AG09319 (cell line): Measurements from ENCODE around the gene JHY.

Experiments
- DNase-seq: peaks from one replicate; pipeline ENCODE4 v3.0.0-alpha.2; 2010; ENCODE audit warnings: low read depth; ENCODE audit errors: extremely low read depth
- TF ChIP-seq, protein P1 (sequence below): IDR thresholded peaks from 2 replicates; pipeline ENCODE4 v1.5.1; 2011; ENCODE audit warnings: low read depth, mild to moderate bottlenecking, inconsistent platforms, low read length, moderate library complexity

JHY gene

DNA sequence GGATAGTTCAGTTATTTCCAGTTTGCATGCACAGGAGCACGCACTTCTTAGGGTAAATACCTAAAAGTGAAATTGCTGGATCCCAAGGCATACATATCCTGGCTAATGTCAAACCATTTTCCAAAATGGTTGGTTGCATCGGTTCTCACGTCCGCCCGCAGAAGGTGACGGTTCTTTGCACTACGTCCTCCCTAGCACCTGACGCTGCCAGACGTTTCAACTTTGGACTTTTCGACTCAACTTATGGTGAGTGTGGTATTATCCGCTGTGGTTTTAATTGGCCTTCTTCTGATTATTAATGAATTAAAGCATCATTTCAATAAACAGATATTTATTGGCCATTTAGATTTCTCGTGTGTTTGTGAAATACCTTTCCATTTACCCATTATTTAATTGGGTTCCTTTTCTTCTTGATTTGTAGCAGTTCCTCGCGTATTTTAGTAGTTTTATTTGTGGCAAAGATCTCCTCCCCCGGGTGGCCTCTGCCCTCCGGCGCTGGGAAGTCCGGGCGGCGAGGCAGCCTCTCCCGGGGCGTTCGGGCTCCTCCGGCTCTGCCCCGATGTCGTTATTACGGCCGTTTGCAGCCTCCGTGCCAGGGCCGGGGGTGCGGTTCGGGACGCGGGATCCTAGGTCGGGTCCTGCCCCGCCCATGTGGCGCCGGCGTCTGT, at the start of gene JHY:
Gene JHY (plus strand): TSS at position 571 of the 668 bp plus-strand sequence. CDS start 3,091 bp downstream, outside the sequence.
- no peak for DNase-seq
- TF ChIP-seq, protein P1, sequence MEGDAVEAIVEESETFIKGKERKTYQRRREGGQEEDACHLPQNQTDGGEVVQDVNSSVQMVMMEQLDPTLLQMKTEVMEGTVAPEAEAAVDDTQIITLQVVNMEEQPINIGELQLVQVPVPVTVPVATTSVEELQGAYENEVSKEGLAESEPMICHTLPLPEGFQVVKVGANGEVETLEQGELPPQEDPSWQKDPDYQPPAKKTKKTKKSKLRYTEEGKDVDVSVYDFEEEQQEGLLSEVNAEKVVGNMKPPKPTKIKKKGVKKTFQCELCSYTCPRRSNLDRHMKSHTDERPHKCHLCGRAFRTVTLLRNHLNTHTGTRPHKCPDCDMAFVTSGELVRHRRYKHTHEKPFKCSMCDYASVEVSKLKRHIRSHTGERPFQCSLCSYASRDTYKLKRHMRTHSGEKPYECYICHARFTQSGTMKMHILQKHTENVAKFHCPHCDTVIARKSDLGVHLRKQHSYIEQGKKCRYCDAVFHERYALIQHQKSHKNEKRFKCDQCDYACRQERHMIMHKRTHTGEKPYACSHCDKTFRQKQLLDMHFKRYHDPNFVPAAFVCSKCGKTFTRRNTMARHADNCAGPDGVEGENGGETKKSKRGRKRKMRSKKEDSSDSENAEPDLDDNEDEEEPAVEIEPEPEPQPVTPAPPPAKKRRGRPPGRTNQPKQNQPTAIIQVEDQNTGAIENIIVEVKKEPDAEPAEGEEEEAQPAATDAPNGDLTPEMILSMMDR: no peak

DNA sequence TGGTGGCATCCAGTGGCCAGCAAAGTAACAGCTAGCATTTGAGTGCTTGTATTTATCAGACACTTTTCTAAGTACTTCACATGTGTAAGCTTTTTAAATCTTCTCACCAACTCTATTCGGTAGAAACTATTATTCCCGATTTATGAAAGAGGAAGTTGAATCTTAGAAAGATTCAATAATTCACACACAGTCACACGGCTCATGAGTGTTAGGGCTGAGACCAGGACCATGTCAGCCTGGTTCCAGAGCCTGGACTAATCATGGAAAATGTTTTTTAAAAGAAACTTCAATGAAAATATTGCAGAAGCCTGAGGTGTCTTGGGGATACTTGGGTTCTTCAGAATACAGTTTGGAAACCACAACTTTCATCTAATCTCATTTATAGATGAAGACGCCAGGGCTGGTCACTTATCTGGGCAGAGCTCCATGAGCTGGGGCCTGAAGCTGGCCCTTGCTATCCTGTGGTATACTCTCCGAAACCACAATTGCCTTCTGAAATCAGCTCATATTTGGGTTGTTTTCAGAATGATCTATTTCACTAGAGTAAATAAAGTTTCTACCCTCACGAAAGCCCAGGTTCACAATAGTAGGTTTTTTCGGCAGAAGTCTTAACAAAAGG, 48.6 kb upstream of the JHY start:
- TF ChIP-seq, protein P1: no peak
- no peak for DNase-seq

DNA sequence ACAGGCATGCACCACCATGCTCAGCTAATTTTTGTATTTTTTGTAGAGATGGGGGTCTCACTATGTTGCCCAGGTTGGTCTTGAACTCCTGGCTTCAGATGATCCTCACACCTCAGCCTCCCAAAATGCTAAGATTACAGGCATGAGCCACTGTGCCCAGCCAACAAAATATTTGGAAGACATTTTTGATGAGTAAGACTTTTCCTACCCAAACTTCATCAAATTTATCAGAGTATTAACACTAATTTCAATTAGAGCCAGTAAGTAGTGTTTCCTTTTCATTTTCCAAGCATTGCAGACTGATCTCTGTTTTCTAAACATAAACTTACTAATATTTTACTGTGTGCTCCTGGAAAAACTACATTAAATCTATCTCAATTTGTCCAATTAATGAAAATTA, 45.6 kb upstream of the JHY start:
- TF ChIP-seq, protein P1: no peak
- no peak for DNase-seq

DNA sequence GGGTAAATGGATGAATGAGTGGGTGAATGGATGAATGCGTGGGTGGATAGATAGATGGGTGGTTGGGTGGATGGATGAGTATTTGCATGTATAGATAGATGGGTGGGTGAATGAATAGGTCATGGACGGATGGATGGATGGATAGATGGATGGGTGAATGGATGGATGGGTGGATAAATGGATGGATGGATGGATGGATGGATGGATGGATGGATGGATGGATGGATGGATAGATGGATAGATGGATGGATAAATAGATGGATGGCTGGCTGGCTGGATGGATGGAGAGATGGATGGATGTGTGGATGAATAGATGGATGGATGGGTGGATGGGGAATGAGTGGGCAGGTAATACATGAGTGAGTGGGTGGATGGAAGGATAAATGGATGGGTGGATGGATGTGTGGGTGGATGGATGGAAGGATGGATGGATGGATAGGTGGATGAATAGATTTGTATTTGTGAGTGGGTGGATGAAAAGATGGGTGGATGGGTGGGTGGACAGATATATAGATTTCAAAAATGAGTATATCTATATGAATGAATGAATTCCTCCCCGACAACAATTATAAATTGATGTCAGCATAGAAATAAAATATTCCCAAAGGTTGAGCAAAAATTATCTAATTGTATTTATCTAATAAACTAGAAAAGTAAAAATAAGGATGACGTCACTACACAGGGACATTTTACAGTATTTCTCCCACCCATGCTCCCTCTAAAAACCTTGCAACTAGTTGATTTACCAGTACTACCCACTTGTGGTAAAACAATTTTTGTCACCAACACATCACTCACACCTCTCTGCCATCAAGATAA, 44.8 kb upstream of the JHY start:
- TF ChIP-seq, protein P1: no peak
- no peak for DNase-seq

DNA sequence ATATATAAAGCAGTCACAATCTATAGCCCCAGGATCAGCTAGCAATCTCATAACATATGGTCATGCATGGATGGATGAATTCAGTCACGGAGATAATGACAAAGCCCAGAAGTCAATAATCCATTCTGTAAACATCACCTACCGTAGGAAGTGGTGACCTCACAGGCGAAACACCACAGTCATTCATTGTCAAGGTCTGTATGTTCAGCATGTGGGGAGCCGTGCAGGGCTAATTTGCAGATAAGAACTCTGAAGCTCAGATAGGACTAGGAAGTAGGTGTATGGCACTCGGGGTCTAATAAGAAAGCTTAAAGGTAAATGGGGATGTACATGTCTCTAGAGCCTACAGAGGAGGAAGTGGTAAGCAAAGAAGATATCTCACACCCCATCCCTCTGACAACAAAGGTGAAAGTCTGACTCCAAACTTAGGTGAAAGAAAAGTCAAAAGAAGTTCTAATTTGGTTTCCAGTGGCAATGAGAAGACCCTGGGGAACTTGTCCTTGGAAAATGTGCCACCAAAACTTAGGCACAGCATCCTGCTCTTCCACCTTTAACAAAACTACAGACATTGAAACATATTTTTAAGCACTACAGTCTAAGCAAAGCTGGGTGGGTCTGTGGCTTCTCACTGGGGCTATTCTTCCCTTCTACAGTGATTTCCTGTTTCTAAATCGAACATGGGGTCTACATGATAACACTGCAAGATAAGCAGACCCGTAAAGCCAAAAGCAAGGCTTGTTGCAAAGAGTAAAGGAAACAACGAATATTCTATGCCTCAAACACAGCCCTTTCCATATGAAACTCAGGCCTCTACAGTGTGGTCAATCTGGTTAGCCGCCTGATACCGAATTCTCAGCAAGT, 39.0 kb upstream of the JHY start:
- TF ChIP-seq, protein P1: no peak
- no peak for DNase-seq

DNA sequence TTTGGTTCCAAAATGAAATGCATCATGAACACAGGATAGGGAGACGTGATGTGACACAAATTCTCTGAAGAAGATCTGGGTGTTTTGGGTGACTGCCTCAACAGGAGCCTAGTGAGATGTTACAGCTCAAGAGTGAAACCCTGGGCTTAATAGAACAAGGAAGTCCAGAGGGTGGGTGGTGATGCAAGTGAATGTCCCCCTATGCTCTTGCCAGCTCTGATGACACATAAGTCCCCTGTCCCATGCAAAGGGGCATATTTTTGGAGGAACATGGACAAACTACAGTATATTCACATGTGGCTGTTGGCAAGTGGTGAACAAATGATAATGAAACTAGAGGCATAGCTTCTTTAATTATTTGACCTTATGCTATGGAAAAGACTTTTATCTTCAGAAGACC, 35.1 kb upstream of the JHY start:
- TF ChIP-seq, protein P1: no peak
- DNase-seq: no peak
